Neural progenitor cell (in vitro differentiated cells): Measurements from ENCODE around the gene GLE1.

Source experiments
- EZH2 ChIP-seq: fragments of 200-600 bp; sonication (generic); IDR thresholded peaks from 2 replicates; pipeline ENCODE4 v1.6.1; 2017; ENCODE audit warnings: antibody characterized with exemption, mild to moderate bottlenecking, moderate library complexity
- EZH2phosphoT487 ChIP-seq: fragments of 200-600 bp; sonication (generic); IDR thresholded peaks from 2 replicates; pipeline ENCODE4 v1.6.1; 2017; ENCODE audit warnings: antibody characterized with exemption
- TF ChIP-seq, protein P1 (sequence below): fragments of 200-600 bp; sonication (generic); IDR thresholded peaks from 2 replicates; pipeline ENCODE4 v1.5.1; 2017; ENCODE audit warnings: antibody characterized with exemption, mild to moderate bottlenecking

DNA sequence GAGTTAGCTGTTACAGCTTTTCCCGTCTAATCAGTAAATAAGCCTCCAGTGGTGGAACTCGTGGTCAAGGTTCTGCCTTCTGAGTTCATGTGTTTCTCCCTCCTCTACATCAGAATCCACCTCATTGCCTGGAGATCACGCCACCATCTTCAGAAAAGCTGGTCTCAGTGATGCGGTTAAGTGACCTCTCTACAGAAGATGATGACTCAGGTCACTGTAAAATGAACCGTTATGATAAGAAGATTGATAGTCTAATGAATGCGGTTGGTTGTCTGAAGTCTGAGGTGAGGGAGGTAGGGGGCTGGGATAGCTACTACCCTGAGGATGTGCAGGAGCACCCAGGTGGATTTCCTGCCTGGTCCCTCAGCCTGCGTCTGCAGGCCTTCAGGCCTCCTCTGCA, 35.4 kb upstream of the GLE1 start:
- TF ChIP-seq, protein P1, sequence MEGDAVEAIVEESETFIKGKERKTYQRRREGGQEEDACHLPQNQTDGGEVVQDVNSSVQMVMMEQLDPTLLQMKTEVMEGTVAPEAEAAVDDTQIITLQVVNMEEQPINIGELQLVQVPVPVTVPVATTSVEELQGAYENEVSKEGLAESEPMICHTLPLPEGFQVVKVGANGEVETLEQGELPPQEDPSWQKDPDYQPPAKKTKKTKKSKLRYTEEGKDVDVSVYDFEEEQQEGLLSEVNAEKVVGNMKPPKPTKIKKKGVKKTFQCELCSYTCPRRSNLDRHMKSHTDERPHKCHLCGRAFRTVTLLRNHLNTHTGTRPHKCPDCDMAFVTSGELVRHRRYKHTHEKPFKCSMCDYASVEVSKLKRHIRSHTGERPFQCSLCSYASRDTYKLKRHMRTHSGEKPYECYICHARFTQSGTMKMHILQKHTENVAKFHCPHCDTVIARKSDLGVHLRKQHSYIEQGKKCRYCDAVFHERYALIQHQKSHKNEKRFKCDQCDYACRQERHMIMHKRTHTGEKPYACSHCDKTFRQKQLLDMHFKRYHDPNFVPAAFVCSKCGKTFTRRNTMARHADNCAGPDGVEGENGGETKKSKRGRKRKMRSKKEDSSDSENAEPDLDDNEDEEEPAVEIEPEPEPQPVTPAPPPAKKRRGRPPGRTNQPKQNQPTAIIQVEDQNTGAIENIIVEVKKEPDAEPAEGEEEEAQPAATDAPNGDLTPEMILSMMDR: no peak
- TF ChIP-seq EZH2 (no peak), EZH2phosphoT487 (no peak)
